Measurements from ENCODE around the gene RASL12. TPM values are rescaled to one million over a fixed set of nuclear protein-coding genes. Genes with fewer than 3 reads are reported as not detected.
"Not testable (repeated sequence)": the region's sequence is repeated elsewhere in the genome, so short reads cannot be mapped to it uniquely, and the experiment has no call there.

The RASL12 gene
- total RNA-seq, 2 experiments from 2014 or later, result not detected

DNA sequence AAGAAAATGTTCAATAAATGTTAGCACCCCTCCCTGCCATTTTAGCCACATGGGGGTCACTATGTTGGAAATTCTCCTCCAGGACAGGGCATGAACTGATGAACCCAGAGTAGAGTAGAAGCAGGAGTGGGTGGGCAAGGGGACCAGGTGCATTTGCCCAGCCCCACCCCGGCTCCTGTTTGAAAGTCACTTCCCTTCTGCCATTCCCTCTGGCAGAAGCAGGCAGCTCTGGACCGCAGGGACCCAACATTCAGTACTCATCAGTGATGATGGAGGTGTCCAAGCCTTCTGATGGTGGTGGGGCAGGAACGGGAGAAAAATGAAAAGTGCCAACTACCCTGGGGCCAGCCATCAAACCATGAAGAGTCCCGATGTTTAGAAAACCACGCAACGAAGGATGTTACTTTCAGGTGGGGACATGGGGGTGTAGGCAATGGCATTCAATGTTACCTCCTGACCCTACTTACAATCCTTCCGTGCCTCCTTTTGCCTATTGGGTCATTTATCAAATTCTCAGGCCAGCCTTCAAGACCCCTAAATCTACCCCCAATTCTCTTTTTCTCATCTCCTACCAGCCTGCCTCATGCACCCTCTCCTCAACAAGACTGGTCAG, 30.0 kb upstream of the RASL12 start:
- no peaks in the 10 kb centered on the region for H3K9me3 Mint-ChIP-seq
- no peak overlapping the region for H3K27ac Mint-ChIP-seq
- H3K27me3 Mint-ChIP-seq, result no peaks in the 10 kb centered on the region
- ChIA-PET POLR2A (no interaction called here), CTCF (no interaction called here)
- no peaks in the 10 kb centered on the region for H3K4me1 Mint-ChIP-seq
- peaks cover 12% of the 10 kb centered on the region for H3K36me3 Mint-ChIP-seq (ENCODE audit: low read depth)
- no peak for DNase-seq
- H3K4me3 Mint-ChIP-seq, result no peak overlapping the region

- CTCF ChIA-PET, result no interaction called here
Observed at GRCh38 chr15:65096481-65097385, 28.9 kb upstream of the RASL12 start.

GRCh38 chr15:65095747-65096104, 27.9 kb upstream of the RASL12 start:
- CTCF ChIA-PET, result interaction anchor here (0.9 kb wide), 1 partner anchor 18 kb away, joined by 3 read pairs; no protein-coding TSS in a partner anchor
- no peaks in the 10 kb centered on the region for H3K27me3 Mint-ChIP-seq
- POLR2A ChIA-PET, result no interaction called here

More at GRCh38 chr15:65096481-65097385, 28.9 kb upstream of the RASL12 start:
- H3K27me3 Mint-ChIP-seq, result no peaks in the 10 kb centered on the region
- H3K4me3 Mint-ChIP-seq, result no peak overlapping the region
- no peaks in the 10 kb centered on the region for H3K4me1 Mint-ChIP-seq
- POLR2A ChIA-PET, result no interaction called here
- peaks cover 12% of the 10 kb centered on the region for H3K36me3 Mint-ChIP-seq (ENCODE audit: low read depth)
- H3K9me3 Mint-ChIP-seq, result no peaks in the 10 kb centered on the region
- no peak overlapping the region for H3K27ac Mint-ChIP-seq
- DNase-seq, result no peak

GRCh38 chr15:65095011-65095746, 27.4 kb upstream of the RASL12 start:
- H3K27me3 Mint-ChIP-seq, result no peaks in the 10 kb centered on the region
- DNase-seq, result no peak
- CTCF ChIA-PET, result interaction anchor here (0.9 kb wide), 1 partner anchor 17 kb away, joined by 3 read pairs; no protein-coding TSS in a partner anchor
- POLR2A ChIA-PET, result interaction anchor here (1.3 kb wide), 1 partner anchor 209 kb away, joined by 3 read pairs; the partner anchor contains the start of gene RNU5B-1
- H3K27ac Mint-ChIP-seq, result no peak overlapping the region
- H3K4me1 Mint-ChIP-seq, result no peaks in the 10 kb centered on the region
- no peaks in the 10 kb centered on the region for H3K9me3 Mint-ChIP-seq
- H3K36me3 Mint-ChIP-seq (ENCODE audit: low read depth), result peaks cover 6% of the 10 kb centered on the region
- H3K4me3 Mint-ChIP-seq, result no peak overlapping the region

More at GRCh38 chr15:65095747-65096104, 27.9 kb upstream of the RASL12 start:
- no peaks in the 10 kb centered on the region for H3K9me3 Mint-ChIP-seq
- no peak overlapping the region for H3K4me3 Mint-ChIP-seq
- no peak overlapping the region for H3K27ac Mint-ChIP-seq
- peaks cover 6% of the 10 kb centered on the region for H3K36me3 Mint-ChIP-seq (ENCODE audit: low read depth)
- no peaks in the 10 kb centered on the region for H3K4me1 Mint-ChIP-seq
- DNase-seq, result no peak

- ChIA-PET CTCF (no interaction called here), POLR2A (interaction anchor here (1.3 kb wide), 1 partner anchor 210 kb away, joined by 3 read pairs; the partner anchor contains the start of gene RNU5B-1)
- H3K4me1 Mint-ChIP-seq, result no peaks in the 10 kb centered on the region
- H3K4me3 Mint-ChIP-seq, result no peak overlapping the region
- no peak for DNase-seq
- no peaks in the 10 kb centered on the region for H3K27me3 Mint-ChIP-seq
- H3K27ac Mint-ChIP-seq, result no peak overlapping the region
- H3K36me3 Mint-ChIP-seq (ENCODE audit: low read depth), result peaks cover 6% of the 10 kb centered on the region
- H3K9me3 Mint-ChIP-seq, result no peaks in the 10 kb centered on the region
Observed at GRCh38 chr15:65094294-65094995, 26.7 kb upstream of the RASL12 start.

DNA sequence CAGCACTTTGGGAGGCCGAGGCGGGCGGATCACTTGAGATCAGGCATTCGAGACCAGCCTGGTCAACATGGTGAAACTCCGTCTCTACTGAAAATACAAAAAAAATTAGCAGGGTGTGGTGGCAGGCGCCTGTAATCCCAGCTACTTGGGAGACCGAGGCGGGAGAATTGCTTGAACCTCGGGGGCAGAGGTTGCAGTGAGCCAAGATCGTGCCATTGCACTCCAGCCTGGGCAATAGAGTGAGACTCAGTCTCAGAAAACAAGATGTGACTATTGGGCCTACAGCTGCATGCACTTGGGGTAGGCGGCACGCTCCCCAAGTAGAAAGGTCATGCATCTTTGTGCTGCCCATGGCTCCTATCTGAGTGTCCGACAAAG, 26.0 kb upstream of the RASL12 start:
- H3K27me3 Mint-ChIP-seq; H3K27ac Mint-ChIP-seq; H3K9me3 Mint-ChIP-seq; H3K4me1 Mint-ChIP-seq; H3K4me3 Mint-ChIP-seq; DNase-seq; H3K36me3 Mint-ChIP-seq (ENCODE audit: low read depth): not testable (repeated sequence)
- ChIA-PET POLR2A (interaction anchor here (1.3 kb wide), 1 partner anchor 211 kb away, joined by 3 read pairs; the partner anchor contains the start of gene RNU5B-1), CTCF (interaction anchor here (2.1 kb wide), 1 partner anchor 8 kb away, joined by 7 read pairs; no protein-coding TSS in a partner anchor)

- H3K36me3 Mint-ChIP-seq (ENCODE audit: low read depth), result peaks cover 2% of the 10 kb centered on the region
- ChIA-PET POLR2A (no interaction called here), CTCF (interaction anchor here (2.1 kb wide), 1 partner anchor 8 kb away, joined by 7 read pairs; no protein-coding TSS in a partner anchor)
- H3K4me3 Mint-ChIP-seq, result no peak overlapping the region
- no peak overlapping the region for H3K27ac Mint-ChIP-seq
- H3K9me3 Mint-ChIP-seq, result no peaks in the 10 kb centered on the region
- DNase-seq, result no peak
- no peaks in the 10 kb centered on the region for H3K27me3 Mint-ChIP-seq
- no peaks in the 10 kb centered on the region for H3K4me1 Mint-ChIP-seq
Observed at GRCh38 chr15:65092911-65093792, 25.4 kb upstream of the RASL12 start.

DNA sequence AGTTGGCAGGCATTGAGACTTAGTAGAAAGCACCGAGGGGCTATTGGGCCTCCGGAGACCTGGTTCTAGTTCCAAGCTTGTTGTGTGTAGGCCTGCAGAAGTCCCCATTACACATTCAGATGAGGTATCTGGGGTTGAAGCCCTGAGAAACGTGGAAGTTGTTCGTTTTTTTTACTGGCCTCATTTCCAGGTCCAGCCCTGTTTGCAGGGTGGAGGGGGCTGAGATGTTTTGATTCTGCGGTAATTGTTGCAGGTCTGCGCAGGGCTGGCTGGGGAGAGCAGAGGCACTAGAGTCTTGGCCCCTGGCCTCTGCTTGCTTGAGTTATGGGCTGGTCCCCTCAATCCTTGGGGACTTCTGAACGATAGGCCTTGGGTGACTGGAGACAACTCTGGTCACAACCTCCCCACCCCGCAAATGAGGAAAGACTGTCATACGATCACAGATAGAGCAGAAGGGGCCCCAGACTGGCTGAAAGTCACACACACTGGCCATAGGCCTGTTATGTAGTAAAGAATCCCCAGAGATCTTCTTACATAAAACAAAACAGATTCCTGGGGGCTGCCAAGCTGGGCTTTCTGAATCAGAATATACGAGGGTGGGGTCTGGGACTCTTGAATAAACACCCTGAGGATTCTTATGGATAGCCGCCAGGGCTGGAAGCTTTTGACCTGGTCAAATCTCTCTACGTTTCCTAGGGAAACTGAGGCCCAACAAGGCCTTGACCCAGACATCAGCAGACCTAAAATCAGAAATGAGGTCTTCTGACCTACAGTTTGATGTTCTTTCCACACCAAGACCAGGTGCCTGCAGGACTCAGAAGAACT, 24.4 kb upstream of the RASL12 start:
- Mint-ChIP-seq H3K27ac (no peak overlapping the region), H3K36me3 (ENCODE audit: low read depth) (no peaks in the 10 kb centered on the region), H3K4me1 (no peaks in the 10 kb centered on the region), H3K9me3 (no peaks in the 10 kb centered on the region), H3K4me3 (no peak overlapping the region), H3K27me3 (no peaks in the 10 kb centered on the region)
- ChIA-PET CTCF (interaction anchor here (2.1 kb wide), 1 partner anchor 9 kb away, joined by 7 read pairs; no protein-coding TSS in a partner anchor), POLR2A (no interaction called here)
- no peak for DNase-seq

- DNase-seq, result no peak
- no peak overlapping the region for H3K27ac Mint-ChIP-seq
- no peaks in the 10 kb centered on the region for H3K4me1 Mint-ChIP-seq
- POLR2A ChIA-PET, result no interaction called here
- peaks cover 4% of the 10 kb centered on the region for H3K27me3 Mint-ChIP-seq
- no peak overlapping the region for H3K4me3 Mint-ChIP-seq
- CTCF ChIA-PET, result interaction anchor here (1.2 kb wide), 1 partner anchor 20 kb away, joined by 3 read pairs; no protein-coding TSS in a partner anchor
- H3K9me3 Mint-ChIP-seq, result no peaks in the 10 kb centered on the region
- H3K36me3 Mint-ChIP-seq (ENCODE audit: low read depth), result no peaks in the 10 kb centered on the region
Observed at GRCh38 chr15:65089206-65089824, 21.5 kb upstream of the RASL12 start.

GRCh38 chr15:65088643-65089021, 20.8 kb upstream of the RASL12 start:
- Mint-ChIP-seq H3K4me1 (no peaks in the 10 kb centered on the region), H3K4me3 (no peak overlapping the region), H3K27ac (no peak overlapping the region), H3K36me3 (ENCODE audit: low read depth) (no peaks in the 10 kb centered on the region), H3K9me3 (no peaks in the 10 kb centered on the region), H3K27me3 (peaks cover 11% of the 10 kb centered on the region)
- ChIA-PET POLR2A (no interaction called here), CTCF (no interaction called here)
- no peak for DNase-seq
